ENCODE data around the gene REEP5.

DNA sequence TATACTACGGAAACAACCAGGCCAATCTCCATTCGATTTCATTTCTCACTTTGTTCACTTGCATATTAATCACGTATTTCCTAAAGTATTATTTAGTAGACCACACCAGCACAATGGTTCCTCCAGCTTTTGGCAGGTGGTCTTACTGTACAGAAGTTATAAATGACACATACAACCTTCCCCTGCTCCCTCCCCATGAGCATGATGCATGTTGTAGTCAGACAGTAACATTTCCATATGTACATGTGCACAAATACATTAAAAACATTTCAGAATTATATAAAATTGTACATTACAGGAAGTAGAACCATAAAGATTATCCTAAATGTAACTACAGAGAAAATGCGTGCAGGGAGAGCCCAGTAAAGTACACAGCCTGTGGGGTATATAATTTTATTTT lies 43.9 kb downstream of the REEP5 start:
- TF ChIP-seq FOXA2 (IDR thresholded peaks at IDR 0.05) = no peak
- TF ChIP-seq NR2F2 (IDR thresholded peaks at IDR 0.05) = no peak
- TF ChIP-seq, protein P1, sequence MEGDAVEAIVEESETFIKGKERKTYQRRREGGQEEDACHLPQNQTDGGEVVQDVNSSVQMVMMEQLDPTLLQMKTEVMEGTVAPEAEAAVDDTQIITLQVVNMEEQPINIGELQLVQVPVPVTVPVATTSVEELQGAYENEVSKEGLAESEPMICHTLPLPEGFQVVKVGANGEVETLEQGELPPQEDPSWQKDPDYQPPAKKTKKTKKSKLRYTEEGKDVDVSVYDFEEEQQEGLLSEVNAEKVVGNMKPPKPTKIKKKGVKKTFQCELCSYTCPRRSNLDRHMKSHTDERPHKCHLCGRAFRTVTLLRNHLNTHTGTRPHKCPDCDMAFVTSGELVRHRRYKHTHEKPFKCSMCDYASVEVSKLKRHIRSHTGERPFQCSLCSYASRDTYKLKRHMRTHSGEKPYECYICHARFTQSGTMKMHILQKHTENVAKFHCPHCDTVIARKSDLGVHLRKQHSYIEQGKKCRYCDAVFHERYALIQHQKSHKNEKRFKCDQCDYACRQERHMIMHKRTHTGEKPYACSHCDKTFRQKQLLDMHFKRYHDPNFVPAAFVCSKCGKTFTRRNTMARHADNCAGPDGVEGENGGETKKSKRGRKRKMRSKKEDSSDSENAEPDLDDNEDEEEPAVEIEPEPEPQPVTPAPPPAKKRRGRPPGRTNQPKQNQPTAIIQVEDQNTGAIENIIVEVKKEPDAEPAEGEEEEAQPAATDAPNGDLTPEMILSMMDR (IDR thresholded peaks at IDR 0.05; ENCODE audit: low read depth, low read length, missing input control) = no peak
- no peak for TF ChIP-seq ZBTB33 (IDR thresholded peaks at IDR 0.05)
